ENCODE data around the gene IL12A. TPM values are rescaled to one million over a fixed set of nuclear protein-coding genes. Genes with fewer than 3 reads are reported as not detected.

IL12A gene
- total RNA-seq, 2 experiments from 2014 or later = not detected

DNA sequence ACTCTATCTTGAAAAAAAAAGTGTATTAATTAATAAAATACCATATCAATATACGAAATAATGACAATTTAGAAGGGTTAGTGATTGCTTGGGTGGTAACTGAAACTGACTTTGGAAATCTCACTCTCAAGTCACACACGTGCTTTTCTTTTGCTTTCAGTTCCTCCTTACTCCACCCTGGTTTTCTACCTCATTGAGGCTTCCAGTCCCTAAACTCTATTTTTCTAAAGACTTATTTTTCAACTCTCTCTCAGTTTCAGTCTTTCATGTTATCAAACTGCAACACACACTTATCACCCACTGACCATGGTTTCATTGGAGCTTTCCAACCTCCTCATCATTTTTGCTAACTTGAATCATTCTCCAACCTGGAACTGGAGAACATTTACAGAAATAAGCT is 23.5 kb downstream of the IL12A start:
- Mint-ChIP-seq H3K4me3 (no peak overlapping the region), H3K27ac (no peak overlapping the region), H3K27me3 (no peaks in the 10 kb centered on the region), H3K4me1 (ENCODE audit: low read depth) (peaks cover 5% of the 10 kb centered on the region), H3K36me3 (no peaks in the 10 kb centered on the region), H3K9me3 (no peaks in the 10 kb centered on the region)
- ChIA-PET CTCF (interaction anchor here (1.0 to 1.5 kb wide), 4 partner anchors 8 to 127 kb away, joined by 3 to 5 read pairs (median 4); no protein-coding TSS in a partner anchor), POLR2A (no interaction called here)
- intact Hi-C loops (cut with micrococcal nuclease) = loop anchor here (1.0 kb wide), 1 partner anchor 15 kb away; no protein-coding TSS in a partner anchor
- DNase-seq = no peak

- POLR2A ChIA-PET = no interaction called here
- peaks cover 5% of the 10 kb centered on the region for H3K4me1 Mint-ChIP-seq (ENCODE audit: low read depth)
Measured at GRCh38 chr3:160016972-160017371, 28.3 kb downstream of the IL12A start.

DNA sequence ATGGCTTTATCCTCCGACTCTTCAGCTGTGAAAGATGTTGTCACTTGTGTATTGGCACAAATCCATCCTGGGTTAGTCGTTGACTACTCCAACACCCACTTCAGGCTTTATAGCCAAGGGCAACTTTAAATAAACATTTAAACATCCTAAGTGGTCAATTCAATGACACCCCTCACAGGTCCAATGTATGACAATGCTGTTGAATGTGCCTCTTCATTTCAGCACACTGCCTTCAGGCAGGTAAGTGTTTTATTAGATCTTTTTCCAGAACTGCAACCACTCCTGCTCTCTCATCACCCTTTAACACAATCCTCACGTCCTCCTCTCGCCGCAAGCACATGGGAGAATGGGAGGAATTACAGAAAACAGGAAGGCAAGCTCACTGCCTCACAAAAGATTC is 30.3 kb downstream of the IL12A start:
- Mint-ChIP-seq H3K36me3 (no peaks in the 10 kb centered on the region), H3K4me3 (no peak overlapping the region), H3K27ac (no peak overlapping the region), H3K4me1 (ENCODE audit: low read depth) (no peaks in the 10 kb centered on the region), H3K9me3 (no peaks in the 10 kb centered on the region), H3K27me3 (peaks cover 11% of the 10 kb centered on the region)
- POLR2A ChIA-PET = no interaction called here
- intact Hi-C loops (cut with micrococcal nuclease) = no loop called here
- DNase-seq = no peak
- CTCF ChIA-PET = no interaction called here

More at GRCh38 chr3:160016972-160017371, 28.3 kb downstream of the IL12A start:
- no peak for DNase-seq
- Mint-ChIP-seq H3K27ac (no peak overlapping the region), H3K4me3 (no peak overlapping the region), H3K27me3 (peaks cover 7% of the 10 kb centered on the region), H3K9me3 (no peaks in the 10 kb centered on the region), H3K36me3 (no peaks in the 10 kb centered on the region)
- CTCF ChIA-PET = no interaction called here
- intact Hi-C loops (cut with micrococcal nuclease) = no loop called here

DNA sequence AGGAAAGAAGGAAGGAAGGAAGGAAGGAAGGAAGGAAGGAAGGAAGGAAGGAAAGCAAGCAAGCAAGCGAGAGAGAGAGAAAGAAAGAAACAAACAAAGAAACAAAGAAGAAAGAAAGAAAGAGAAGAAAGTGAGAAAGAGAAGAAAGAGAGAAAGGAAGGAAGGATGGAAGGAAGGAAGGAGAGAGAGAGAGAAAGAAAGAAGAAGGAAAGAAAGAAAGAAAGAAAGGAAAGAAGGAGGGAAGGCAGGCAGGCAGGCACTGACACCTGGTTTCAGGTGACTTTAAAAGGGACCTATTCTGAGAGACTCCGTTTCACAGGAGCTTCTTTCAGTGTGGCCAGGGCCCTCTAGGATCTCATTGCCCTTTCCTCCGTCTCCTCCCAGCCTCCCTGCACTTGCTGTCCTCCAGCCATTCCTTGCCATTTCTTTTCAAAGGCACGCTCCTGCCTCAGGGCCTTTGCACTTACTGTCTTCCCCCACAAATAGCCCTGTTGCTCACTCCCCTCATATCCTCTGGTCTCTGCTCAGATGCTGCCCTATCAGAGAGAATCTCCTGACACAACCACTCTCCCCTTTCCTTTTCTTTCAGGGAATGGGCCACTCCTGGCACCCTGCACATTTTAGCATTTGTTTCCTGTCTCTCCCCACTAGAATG is 31.5 kb downstream of the IL12A start:
- DNase-seq = no peak
- ChIA-PET POLR2A (no interaction called here), CTCF (interaction anchor here (1.4 to 1.6 kb wide), 2 partner anchors 12 to 13 kb away, joined by 3 to 5 read pairs; no protein-coding TSS in a partner anchor)
- Mint-ChIP-seq H3K9me3 (no peaks in the 10 kb centered on the region), H3K27me3 (peaks cover 11% of the 10 kb centered on the region), H3K27ac (no peak overlapping the region), H3K4me1 (ENCODE audit: low read depth) (no peaks in the 10 kb centered on the region), H3K36me3 (no peaks in the 10 kb centered on the region), H3K4me3 (no peak overlapping the region)
- intact Hi-C loops (cut with micrococcal nuclease) = no loop called here

DNA sequence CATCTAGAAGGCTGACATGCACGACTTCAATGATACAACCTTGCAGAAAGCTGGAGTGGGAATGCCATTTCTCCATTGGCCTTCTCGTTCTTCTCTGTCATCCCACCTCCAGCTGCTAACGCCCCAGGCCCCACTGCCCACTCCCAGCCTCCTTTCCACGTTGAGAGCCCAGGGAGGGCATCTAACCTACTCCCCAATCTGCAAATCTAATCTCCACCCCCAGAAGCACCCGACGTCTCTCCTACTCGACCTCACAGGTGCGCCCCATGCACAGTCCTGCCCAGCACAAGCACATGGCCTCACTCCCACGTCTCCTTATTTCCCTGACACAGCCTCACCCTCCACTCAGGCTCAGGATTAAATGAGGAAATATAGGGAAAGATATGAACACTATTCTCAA is 33.4 kb downstream of the IL12A start:
- intact Hi-C loops (cut with micrococcal nuclease) = no loop called here
- no peaks in the 10 kb centered on the region for H3K9me3 Mint-ChIP-seq
- no peak for DNase-seq
- CTCF ChIA-PET = no interaction called here
- peaks cover 4% of the 10 kb centered on the region for H3K4me1 Mint-ChIP-seq (ENCODE audit: low read depth)
- POLR2A ChIA-PET = no interaction called here
- H3K4me3 Mint-ChIP-seq = no peak overlapping the region
- H3K27ac Mint-ChIP-seq = no peak overlapping the region
- no peaks in the 10 kb centered on the region for H3K36me3 Mint-ChIP-seq
- H3K27me3 Mint-ChIP-seq = peaks cover 11% of the 10 kb centered on the region

GRCh38 chr3:160023476-160023875 is 34.8 kb downstream of the IL12A start:
- ChIA-PET CTCF (no interaction called here), POLR2A (no interaction called here)
- intact Hi-C loops (cut with micrococcal nuclease) = no loop called here
- H3K27me3 Mint-ChIP-seq = peaks cover 11% of the 10 kb centered on the region
- no peaks in the 10 kb centered on the region for H3K36me3 Mint-ChIP-seq
- no peak for DNase-seq
- peaks cover 15% of the 10 kb centered on the region for H3K4me1 Mint-ChIP-seq (ENCODE audit: low read depth)
- no peaks in the 10 kb centered on the region for H3K9me3 Mint-ChIP-seq
- H3K4me3 Mint-ChIP-seq = no peak overlapping the region
- no peak overlapping the region for H3K27ac Mint-ChIP-seq

DNA sequence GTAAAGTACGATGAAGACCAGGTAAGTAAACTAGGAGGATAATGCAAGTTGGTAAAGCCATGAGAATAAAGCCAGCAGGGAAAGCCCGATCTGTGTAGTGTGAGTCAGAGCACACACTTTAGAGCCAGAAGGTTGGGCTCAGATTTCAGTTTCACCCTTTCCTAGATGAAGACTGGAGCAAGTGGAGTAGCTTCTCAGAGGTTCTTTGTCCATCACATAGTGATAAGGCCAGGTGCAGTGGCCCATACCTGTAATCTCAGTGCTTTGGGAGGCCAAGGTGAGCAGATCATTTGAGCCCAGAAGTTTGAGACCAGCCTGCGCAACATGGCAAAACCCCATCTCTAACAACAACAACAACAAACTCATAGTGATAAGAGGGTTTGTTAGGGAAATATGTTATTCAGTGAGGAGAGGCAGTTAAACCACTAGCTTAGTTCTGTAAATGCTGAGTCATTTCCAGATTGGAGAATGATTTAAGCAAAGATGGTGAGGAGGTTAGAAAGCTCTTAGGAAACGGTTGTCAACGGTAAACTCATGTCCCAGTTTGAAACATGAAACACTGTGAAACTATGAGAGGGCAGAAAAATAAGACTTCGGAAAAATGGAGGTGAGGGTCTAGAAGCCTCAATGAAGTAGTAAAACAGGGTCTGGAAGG is 39.0 kb downstream of the IL12A start:
- intact Hi-C loops (cut with micrococcal nuclease) = loop anchor here (1.0 to 5.0 kb wide), 6 partner anchors 15 to 1195 kb away; partner anchors contain the start of genes IFT80, IL12A, KPNA4 and NMD3
- H3K27ac Mint-ChIP-seq = peak overlapping the region; percentile 86
- no peaks in the 10 kb centered on the region for H3K9me3 Mint-ChIP-seq
- no peaks in the 10 kb centered on the region for H3K27me3 Mint-ChIP-seq
- DNase-seq = peak; percentile 36
- no peaks in the 10 kb centered on the region for H3K36me3 Mint-ChIP-seq
- POLR2A ChIA-PET = no interaction called here
- CTCF ChIA-PET = interaction anchor here (0.8 to 1.5 kb wide), 3 partner anchors 21 to 41 kb away, joined by 3 to 11 read pairs (median 4); partner anchors contain the start of gene IL12A
- H3K4me3 Mint-ChIP-seq = no peak overlapping the region
- H3K4me1 Mint-ChIP-seq (ENCODE audit: low read depth) = peaks cover 15% of the 10 kb centered on the region

DNA sequence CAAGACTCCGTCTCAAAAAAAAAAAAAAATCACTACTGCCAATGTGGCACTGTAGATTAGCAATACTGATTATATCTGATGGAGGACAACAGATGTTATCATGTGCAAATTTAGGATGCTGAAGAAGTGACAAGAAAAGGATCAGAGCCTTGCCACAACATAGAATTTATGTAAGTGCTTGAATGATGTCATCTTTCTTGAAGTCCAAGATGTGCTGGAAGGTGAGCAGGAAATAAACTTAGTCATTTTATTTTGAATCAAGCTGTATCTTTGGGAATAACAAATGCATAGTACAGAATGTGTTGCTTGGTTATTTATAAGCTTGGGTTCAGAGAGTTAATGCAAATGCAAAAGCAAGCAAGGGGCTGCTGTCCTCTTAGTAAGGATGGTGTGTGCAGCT is 47.1 kb downstream of the IL12A start:
- ChIA-PET CTCF (no interaction called here), POLR2A (no interaction called here)
- Mint-ChIP-seq H3K9me3 (no peaks in the 10 kb centered on the region), H3K36me3 (no peaks in the 10 kb centered on the region), H3K4me3 (no peak overlapping the region), H3K4me1 (ENCODE audit: low read depth) (no peaks in the 10 kb centered on the region), H3K27me3 (peaks cover 23% of the 10 kb centered on the region), H3K27ac (no peak overlapping the region)
- no peak for DNase-seq
- intact Hi-C loops (cut with micrococcal nuclease) = no loop called here

DNA sequence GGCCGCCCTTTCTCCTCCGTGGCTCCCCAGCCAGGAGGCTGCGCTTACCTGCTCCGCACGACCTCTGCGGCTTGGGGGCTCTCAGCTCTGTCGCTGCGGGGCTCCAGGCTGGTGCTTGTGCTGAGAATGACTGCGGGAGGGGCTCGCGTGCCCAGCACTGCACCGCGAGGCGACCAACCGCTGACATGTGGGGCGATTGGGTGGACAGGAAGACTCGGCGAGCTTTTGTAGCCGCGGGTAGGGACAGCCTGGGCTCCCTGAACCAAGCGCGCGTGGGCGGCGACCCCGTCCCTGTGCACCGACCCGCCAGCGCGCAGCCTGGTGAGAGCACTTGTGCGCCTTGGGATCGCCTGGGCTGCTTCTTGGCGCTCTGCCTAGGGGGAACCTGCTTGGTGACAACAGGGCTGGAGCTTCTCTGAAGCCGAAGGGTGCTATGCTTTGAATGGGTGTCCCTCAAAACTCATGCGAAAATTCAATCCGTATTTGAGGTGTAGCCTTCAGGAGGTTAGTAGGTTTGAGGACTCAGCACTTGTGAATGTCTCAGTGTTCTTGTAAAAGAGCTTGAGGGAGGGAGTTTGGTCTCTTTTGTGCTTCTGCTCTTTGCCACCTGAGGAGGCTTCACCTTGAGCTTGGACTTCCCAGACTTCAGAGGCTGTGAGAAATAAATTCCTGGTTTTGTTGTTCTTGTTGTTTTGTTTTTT is 50.4 kb downstream of the IL12A start:
- Mint-ChIP-seq H3K4me1 (ENCODE audit: low read depth) (no peaks in the 10 kb centered on the region), H3K9me3 (peaks cover 19% of the 10 kb centered on the region), H3K27me3 (peaks cover 37% of the 10 kb centered on the region), H3K27ac (no peak overlapping the region), H3K4me3 (no peak overlapping the region), H3K36me3 (peaks cover 12% of the 10 kb centered on the region)
- ChIA-PET POLR2A (no interaction called here), CTCF (interaction anchor here (1.2 kb wide), 1 partner anchor 33 kb away, joined by 3 read pairs; no protein-coding TSS in a partner anchor)
- intact Hi-C loops (cut with micrococcal nuclease) = no loop called here
- peak; percentile 9 for DNase-seq

GRCh38 chr3:160040181-160040580 is 51.5 kb downstream of the IL12A start:
- intact Hi-C loops (cut with micrococcal nuclease) = no loop called here
- Mint-ChIP-seq H3K27ac (no peak overlapping the region), H3K36me3 (peaks cover 12% of the 10 kb centered on the region), H3K4me3 (no peak overlapping the region), H3K9me3 (peaks cover 19% of the 10 kb centered on the region), H3K27me3 (peaks cover 37% of the 10 kb centered on the region), H3K4me1 (ENCODE audit: low read depth) (no peaks in the 10 kb centered on the region)
- no peak for DNase-seq
- ChIA-PET POLR2A (no interaction called here), CTCF (interaction anchor here (1.1 to 1.2 kb wide), 3 partner anchors 8 to 375 kb away, joined by 3 read pairs; no protein-coding TSS in a partner anchor)

DNA sequence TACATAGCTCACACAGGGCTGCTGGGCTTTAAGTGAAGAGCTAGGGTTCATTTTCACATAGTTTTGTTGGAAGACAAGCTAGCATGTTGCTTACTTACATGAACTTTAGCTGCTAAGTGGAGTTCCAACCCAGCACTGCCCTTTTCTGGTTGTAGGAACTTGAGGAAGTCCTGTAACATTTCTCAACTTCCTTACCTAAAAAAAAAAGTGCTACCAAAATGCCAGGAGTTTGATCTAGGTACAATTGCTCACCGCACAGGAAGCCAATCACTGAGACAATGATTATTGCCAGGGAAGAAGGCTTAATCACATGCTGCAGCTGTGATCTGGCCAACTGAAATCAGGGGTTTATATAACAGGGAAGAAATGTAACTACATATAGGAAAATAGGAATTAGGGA is 52.8 kb downstream of the IL12A start:
- CTCF ChIA-PET = interaction anchor here (1.2 kb wide), 1 partner anchor 9 kb away, joined by 3 read pairs; no protein-coding TSS in a partner anchor
- POLR2A ChIA-PET = no interaction called here
- Mint-ChIP-seq H3K4me3 (no peak overlapping the region), H3K4me1 (ENCODE audit: low read depth) (no peaks in the 10 kb centered on the region), H3K27ac (no peak overlapping the region), H3K27me3 (peaks cover 37% of the 10 kb centered on the region), H3K36me3 (peaks cover 12% of the 10 kb centered on the region), H3K9me3 (peaks cover 19% of the 10 kb centered on the region)
- no peak for DNase-seq
- intact Hi-C loops (cut with micrococcal nuclease) = no loop called here

- no peaks in the 10 kb centered on the region for H3K4me1 Mint-ChIP-seq (ENCODE audit: low read depth)
- ChIA-PET POLR2A (no interaction called here), CTCF (interaction anchor here (0.7 kb wide), 1 partner anchor 12 kb away, joined by 3 read pairs; no protein-coding TSS in a partner anchor)
- no peak overlapping the region for H3K4me3 Mint-ChIP-seq
- no peak overlapping the region for H3K27ac Mint-ChIP-seq
- intact Hi-C loops (cut with micrococcal nuclease) = no loop called here
- DNase-seq = no peak
- peaks cover 19% of the 10 kb centered on the region for H3K9me3 Mint-ChIP-seq
- peaks cover 12% of the 10 kb centered on the region for H3K36me3 Mint-ChIP-seq
- peaks cover 23% of the 10 kb centered on the region for H3K27me3 Mint-ChIP-seq
Measured at GRCh38 chr3:160044121-160044520, 55.5 kb downstream of the IL12A start.

Data from activated CD4-positive, alpha-beta memory T cell treated with anti-CD3 and anti-CD28 coated beads for 36 hours (primary cell).